ENCODE measurements around the gene ACBD6. TPM values are rescaled to one million over a fixed set of nuclear protein-coding genes. Genes with fewer than 3 reads are reported as not detected.

ACBD6 gene
- total and polyA plus RNA-seq, 10 of the 15 experiments (the other 5 are each of a cell fraction or from before 2014, with no cell fraction given): 15.0 to 67.3 (median 55.0) TPM

- TF ChIP-seq MAX (IDR thresholded peaks at IDR 0.05; ENCODE audit: low read depth, low read length) (no peak), TCF7 (IDR thresholded peaks at IDR 0.05; ENCODE audit: borderline replicate concordance) (no peak)
These were observed 245.9 kb downstream of the ACBD6 start (continued) for GRCh38 chr1:180256341-180257027.

GRCh38 chr1:180255536-180256340 is 246.6 kb downstream of the ACBD6 start:
- no peak for FAIRE-seq
- Histone ChIP-seq H3K27ac (ENCODE audit: control insufficient read depth, insufficient read depth) (no peak overlapping the region), H3K79me2 (ENCODE audit: control insufficient read depth, insufficient read depth, low read length) (no peaks in the 10 kb centered on the region), H3K4me2 (ENCODE audit: control insufficient read depth, insufficient read depth) (no peak overlapping the region), H3K36me3 (ENCODE audit: control insufficient read depth in 2 of 2, insufficient read depth in 2 of 2, low read length in 1 of 2) (no peaks in the 10 kb centered on the region), H3K4me3 (no peak overlapping the region), H3K4me1 (ENCODE audit: control insufficient read depth, insufficient read depth, low read length) (no peaks in the 10 kb centered on the region; the same call in 1 of the 2 replicates), H3K27me3 (replicated peaks in 1 of 2; ENCODE audit: control insufficient read depth in 2 of 2, insufficient read depth in 2 of 2, low read length in 1 of 2) (no peaks in the 10 kb centered on the region), H2AFZ (ENCODE audit: control insufficient read depth, low read depth, low read length) (no peak overlapping the region), H4K20me1 (ENCODE audit: control insufficient read depth, insufficient read depth) (no peaks in the 10 kb centered on the region), H3K9me3 (replicated peaks; ENCODE audit: control insufficient read depth, insufficient read depth, low read length) (no peaks in the 10 kb centered on the region), H3K9ac (ENCODE audit: control insufficient read depth, insufficient read depth, low read length) (no peak overlapping the region)
- ChIA-PET SMC1A (ENCODE audit: uncharacterized antibody, unreplicated experiment) (no interaction called here), CTCF (interaction anchor here (0.9 to 2.9 kb wide), 2 partner anchors 160 to 222 kb away, joined by 4 to 9 read pairs; no protein-coding TSS in a partner anchor), RAD21 (ENCODE audit: unreplicated experiment) (no interaction called here), POLR2A (no interaction called here)
- 41% methylated on average over 18 of the region's 18 CpGs for WGBS (ENCODE audit: insufficient coverage, insufficient replicate concordance, low lambda C conversion rate, missing lambda C conversion rate)
- ATAC-seq: no peak
- in situ Hi-C loops (cut with MboI) (no loop called here), intact Hi-C loops (cut with micrococcal nuclease; ENCODE audit: unreplicated experiment) (no loop called here)
- no TSS peak for BruUV-seq (replicated peaks)
- no peak for TF ChIP-seq ATF2 (IDR thresholded peaks at IDR 0.05; ENCODE audit: low read length)
- no peak for TF ChIP-seq HDGF (IDR thresholded peaks at IDR 0.05)
- TF ChIP-seq SUZ12 (IDR thresholded peaks at IDR 0.05; ENCODE audit: unreplicated experiment): no peak
- no peak for TF ChIP-seq SPI1 (IDR thresholded peaks at IDR 0.05; ENCODE audit: borderline replicate concordance, insufficient read depth, low read depth, low read length)
- TF ChIP-seq TCF7 (IDR thresholded peaks at IDR 0.05; ENCODE audit: borderline replicate concordance): no peak
- no peak for TF ChIP-seq MAX (IDR thresholded peaks at IDR 0.05; ENCODE audit: low read depth, low read length)
- TF ChIP-seq EED (IDR thresholded peaks at IDR 0.05; ENCODE audit: low read depth): no peak
- no peak for TF ChIP-seq POLR2AphosphoS5 (IDR thresholded peaks at IDR 0.05; ENCODE audit: low read length)
- no peak for TF ChIP-seq POLR2AphosphoS2 (IDR thresholded peaks at IDR 0.05; ENCODE audit: low read depth, low read length)
- TF ChIP-seq HSF1 (IDR thresholded peaks at IDR 0.05; ENCODE audit: low read depth, low read length): no peak
- no peak for TF ChIP-seq E2F4 (IDR thresholded peaks at IDR 0.05; ENCODE audit: low read depth, low read length)
- TF ChIP-seq NFYB (IDR thresholded peaks at IDR 0.05; ENCODE audit: insufficient read depth, low read depth, low read length): no peak
- TF ChIP-seq IKZF2 (IDR thresholded peaks at IDR 0.05): no peak
- TF ChIP-seq JUND (IDR thresholded peaks at IDR 0.05; ENCODE audit: low read depth, low read length): no peak
- TF ChIP-seq MTA2 (IDR thresholded peaks at IDR 0.05; ENCODE audit: low read depth): no peak
- TF ChIP-seq ZNF622 (IDR thresholded peaks at IDR 0.05): no peak
- no peak for DNase-seq (ENCODE audit: low read depth, low spot score)

All from GM12878 (cell line).